ENCODE results near the gene PGAP2. TPM values are rescaled to one million over a fixed set of nuclear protein-coding genes. Genes with fewer than 3 reads are reported as not detected.
"Not testable (repeated sequence)": the region's sequence is repeated elsewhere in the genome, so short reads cannot be mapped to it uniquely, and the experiment has no call there.

The PGAP2 gene
- total RNA-seq, 6 experiments from 2014 or later: 14.5 to 19.7 (median 17.1) TPM

GRCh38 chr11:3809624-3809928 is 1.2 kb downstream of the PGAP2 start:
- DNase-seq: no peak
- H3K36me3 Mint-ChIP-seq (ENCODE audit: low read depth): no peaks in the 10 kb centered on the region
- no peak for TF ChIP-seq CTCF (IDR thresholded peaks at IDR 0.05)
- no peak overlapping the region for H3K4me3 Mint-ChIP-seq
- no peak overlapping the region for H3K27ac Mint-ChIP-seq
- no peaks in the 10 kb centered on the region; the same call in 1 of the 2 replicates for H3K27me3 Mint-ChIP-seq (ENCODE audit: insufficient read depth)
- peaks cover 42% of the 10 kb centered on the region for H3K4me1 Mint-ChIP-seq (ENCODE audit: low read depth)
- no peaks in the 10 kb centered on the region for H3K9me3 Mint-ChIP-seq

GRCh38 chr11:3810446-3810845 is 2.1 kb downstream of the PGAP2 start:
- Mint-ChIP-seq H3K27me3 (ENCODE audit: insufficient read depth) (no peaks in the 10 kb centered on the region; the same call in 1 of the 2 replicates), H3K9me3 (no peaks in the 10 kb centered on the region), H3K4me1 (ENCODE audit: low read depth) (peaks cover 37% of the 10 kb centered on the region), H3K27ac (peak overlapping the region; percentile 54; the same call in 1 of the 2 replicates), H3K36me3 (ENCODE audit: low read depth) (no peaks in the 10 kb centered on the region), H3K4me3 (no peak overlapping the region)
- TF ChIP-seq CTCF (IDR thresholded peaks at IDR 0.05): no peak
- DNase-seq: no peak

GRCh38 chr11:3810951-3811350 is 2.6 kb downstream of the PGAP2 start:
- H3K9me3 Mint-ChIP-seq: no peaks in the 10 kb centered on the region
- no peak for TF ChIP-seq CTCF (IDR thresholded peaks at IDR 0.05)
- H3K4me1 Mint-ChIP-seq (ENCODE audit: low read depth): peaks cover 42% of the 10 kb centered on the region
- no peak overlapping the region for H3K4me3 Mint-ChIP-seq
- H3K27me3 Mint-ChIP-seq (ENCODE audit: insufficient read depth): no peaks in the 10 kb centered on the region; the same call in 1 of the 2 replicates
- DNase-seq: peak; percentile 22
- no peaks in the 10 kb centered on the region for H3K36me3 Mint-ChIP-seq (ENCODE audit: low read depth)
- H3K27ac Mint-ChIP-seq: peak overlapping the region; percentile 54; the same call in 1 of the 2 replicates

- H3K27me3 Mint-ChIP-seq (ENCODE audit: insufficient read depth); H3K27ac Mint-ChIP-seq; H3K9me3 Mint-ChIP-seq; DNase-seq; H3K4me3 Mint-ChIP-seq; H3K36me3 Mint-ChIP-seq (ENCODE audit: low read depth): not testable (repeated sequence)
- H3K4me1 Mint-ChIP-seq (ENCODE audit: low read depth): peaks cover 24% of the 10 kb centered on the region
These were observed 6.5 kb downstream of the PGAP2 start for GRCh38 chr11:3814832-3815231.

- H3K9me3 Mint-ChIP-seq: no peaks in the 10 kb centered on the region
These were observed 7.5 kb downstream of the PGAP2 start for GRCh38 chr11:3815845-3816244.

GRCh38 chr11:3816673-3817072 is 8.3 kb downstream of the PGAP2 start:
- TF ChIP-seq CTCF (IDR thresholded peaks at IDR 0.05): no peak
- H3K4me3 Mint-ChIP-seq: no peak overlapping the region
- no peaks in the 10 kb centered on the region for H3K36me3 Mint-ChIP-seq (ENCODE audit: low read depth)
- DNase-seq: no peak
- H3K27ac Mint-ChIP-seq: no peak overlapping the region
- no peaks in the 10 kb centered on the region for H3K9me3 Mint-ChIP-seq
- H3K27me3 Mint-ChIP-seq (ENCODE audit: insufficient read depth): no peaks in the 10 kb centered on the region; the same call in 1 of the 2 replicates
- H3K4me1 Mint-ChIP-seq (ENCODE audit: low read depth): peaks cover 7% of the 10 kb centered on the region

More at GRCh38 chr11:3815845-3816244, 7.5 kb downstream of the PGAP2 start:
- TF ChIP-seq CTCF (IDR thresholded peaks at IDR 0.05): no peak
- no peak overlapping the region for H3K27ac Mint-ChIP-seq
- H3K4me1 Mint-ChIP-seq (ENCODE audit: low read depth): peaks cover 14% of the 10 kb centered on the region
- H3K4me3 Mint-ChIP-seq: no peak overlapping the region
- no peaks in the 10 kb centered on the region for H3K36me3 Mint-ChIP-seq (ENCODE audit: low read depth)
- no peak for DNase-seq
- H3K27me3 Mint-ChIP-seq (ENCODE audit: insufficient read depth): no peaks in the 10 kb centered on the region; the same call in 1 of the 2 replicates

Measured in HFFc6 (cell line).